IMR-90 (cell line): Measurements from ENCODE around the gene CALR3. TPM values are rescaled to one million over a fixed set of nuclear protein-coding genes. Genes with fewer than 3 reads are reported as not detected.
A peak's percentile ranks its signal among the peaks of the same experiment; 100 is the strongest.

Experiments
- ATAC-seq: fragments of 200-7000 bp; cut with Tn5 transposase; 2 replicates; pipeline ENCODE4 v1.9.1; 2020; ENCODE audit warnings: low read depth, mild to moderate bottlenecking, moderate library complexity
- BruUV-seq: library from RNA; stranded (reverse); fragments of 400-500 nt; replicated peaks from 2 replicates; lab custom pipeline; 2021; lab: Mats Ljungman, UMichigan
- CTCF ChIA-PET: fragments of 300-600 bp; formaldehyde crosslinking; extraction: SDS; loops from one replicate; lab custom pipeline; 2021; ENCODE audit warnings: antibody characterized with exemption; lab: Yijun Ruan, JAX
- POLR2A ChIA-PET: fragments of 300-600 bp; sonication (Branson Sonifier 250); formaldehyde crosslinking; loops from one replicate; lab custom pipeline; 2022; ENCODE audit warnings: antibody characterized with exemption; ENCODE audit not compliant: unreplicated experiment; lab: Charles Lee
- DNase-seq: peaks from one replicate; pipeline ENCODE4 v3.0.0; 2013
- H2AFZ ChIP-seq: replicated peaks from 2 replicates; pipeline ENCODE3; 2013; ENCODE audit warnings: low read length, mild to moderate bottlenecking; ENCODE audit not compliant: poor library complexity
- H2AK5ac ChIP-seq: 2 replicates; pipeline ENCODE4 v1.6.1; 2013; ENCODE audit warnings: low read depth, low read length, inconsistent platforms
- H2AK9ac ChIP-seq: replicated peaks from 2 replicates; pipeline ENCODE3; 2013; ENCODE audit warnings: mild to moderate bottlenecking, low read depth, low read length, moderate library complexity; ENCODE audit not compliant: poor library complexity
- H2BK120ac ChIP-seq: 2 replicates; pipeline ENCODE4 v1.6.1; 2013; ENCODE audit warnings: low read depth, low read length, inconsistent platforms
- H2BK15ac ChIP-seq: 3 replicates; pipeline ENCODE4 v1.6.1; 2013; ENCODE audit warnings: low read depth, low read length, inconsistent platforms
- H2BK20ac ChIP-seq: 2 replicates; pipeline ENCODE4 v1.6.1; 2013; ENCODE audit warnings: low read depth, mild to moderate bottlenecking, inconsistent platforms, low read length, moderate library complexity
- H2BK5ac ChIP-seq: 2 replicates; pipeline ENCODE4 v1.6.1; 2013; ENCODE audit warnings: mild to moderate bottlenecking, low read depth, low read length, inconsistent platforms; ENCODE audit not compliant: poor library complexity, severe bottlenecking
- H3K14ac ChIP-seq: replicated peaks from 2 replicates; pipeline ENCODE4 v1.6.1; 2013; ENCODE audit warnings: low read depth, low read length, inconsistent platforms
- H3K18ac ChIP-seq: 2 replicates; pipeline ENCODE4 v1.6.1; 2013; ENCODE audit warnings: low read depth, low read length, control low read depth
- H3K23ac ChIP-seq: 2 replicates; pipeline ENCODE4 v1.6.1; 2013; ENCODE audit warnings: low read depth, low read length, inconsistent platforms
- H3K27ac ChIP-seq: 2 replicates; pipeline ENCODE4 v1.5.1; 2013; ENCODE audit warnings: mild to moderate bottlenecking, control low read depth, low read length; ENCODE audit not compliant: insufficient read depth
- H3K27me3 ChIP-seq: 2 replicates; pipeline ENCODE4 v1.6.1; 2013; ENCODE audit warnings: low read length; ENCODE audit not compliant: control insufficient read depth, insufficient read depth
- H3K36me3 ChIP-seq: 2 replicates; pipeline ENCODE4 v1.6.1; 2013; ENCODE audit warnings: low read length, mixed read lengths; ENCODE audit not compliant: control insufficient read depth, insufficient read depth
- H3K4ac ChIP-seq: 2 replicates; pipeline ENCODE4 v1.6.1; 2013; ENCODE audit warnings: low read depth, low read length, inconsistent platforms
- H3K4me1 ChIP-seq: 2 replicates; pipeline ENCODE4 v1.6.1; 2013; ENCODE audit warnings: low read length, mixed read lengths; ENCODE audit not compliant: control insufficient read depth, insufficient read depth
- H3K4me2 ChIP-seq: 2 replicates; pipeline ENCODE4 v1.6.1; 2013; ENCODE audit warnings: low read depth, mild to moderate bottlenecking, control low read depth, low read length, moderate library complexity
- H3K4me3 ChIP-seq: 2 replicates; pipeline ENCODE4 v1.5.1; 2013; ENCODE audit warnings: low read depth, mild to moderate bottlenecking, control low read depth, low read length, moderate library complexity; ENCODE audit not compliant: insufficient read depth
- H3K56ac ChIP-seq: 2 replicates; pipeline ENCODE4 v1.6.1; 2013; ENCODE audit warnings: low read length, inconsistent platforms; ENCODE audit not compliant: insufficient read depth; ENCODE audit errors: extremely low read depth
- H3K79me1 ChIP-seq, 2 experiments: 2 replicates each; pipeline ENCODE4 v1.6.1; 2013; ENCODE audit warnings: low read length in 2 of 2, inconsistent platforms in 1 of 2, low read depth in 1 of 2
- H3K9ac ChIP-seq: 2 replicates; pipeline ENCODE4 v1.6.1; 2013; ENCODE audit warnings: low read depth, low read length, control low read depth
- H3K9me1 ChIP-seq: 2 replicates; pipeline ENCODE4 v1.6.1; 2013; ENCODE audit warnings: low read length, inconsistent platforms; ENCODE audit not compliant: insufficient read depth
- H3K9me3 ChIP-seq: 2 replicates; pipeline ENCODE4 v1.6.1; 2013; ENCODE audit warnings: low read length; ENCODE audit not compliant: control insufficient read depth, insufficient read depth
- H4K20me1 ChIP-seq: 2 replicates; pipeline ENCODE4 v1.6.1; 2013; ENCODE audit warnings: low read length, inconsistent platforms; ENCODE audit not compliant: insufficient read depth
- H4K5ac ChIP-seq: 2 replicates; pipeline ENCODE4 v1.6.1; 2013; ENCODE audit warnings: mild to moderate bottlenecking, low read depth, low read length, control low read depth
- H4K8ac ChIP-seq, 2 experiments: 2 replicates each; pipeline ENCODE4 v1.6.1; 2013; ENCODE audit warnings: low read depth in 2 of 2, low read length in 2 of 2, control low read depth in 1 of 2, inconsistent platforms in 1 of 2
- H4K91ac ChIP-seq: 2 replicates; pipeline ENCODE4 v1.6.1; 2013; ENCODE audit warnings: low read depth, low read length, inconsistent platforms; ENCODE audit not compliant: insufficient read depth
- BHLHE40 ChIP-seq: fragments of 150-350 bp; IDR thresholded peaks from 2 replicates; pipeline ENCODE4 v1.6.1; 2016; ENCODE audit warnings: mild to moderate bottlenecking, low read depth, low read length
- CEBPB ChIP-seq: IDR thresholded peaks from 2 replicates; pipeline ENCODE4 v1.6.1; 2012; ENCODE audit warnings: low read depth, low read length, improper control_type of control experiment
- CHD1 ChIP-seq: IDR thresholded peaks from 2 replicates; pipeline ENCODE4 v1.6.1; 2012; ENCODE audit warnings: low read depth, low read length, improper control_type of control experiment
- FOS ChIP-seq: fragments of 150-350 bp; IDR thresholded peaks from 2 replicates; pipeline ENCODE4 v1.6.1; 2016; ENCODE audit warnings: low read depth, low read length
- MAFK ChIP-seq: IDR thresholded peaks from 2 replicates; pipeline ENCODE4 v1.6.1; 2012; ENCODE audit warnings: low read depth, low read length, improper control_type of control experiment
- MAZ ChIP-seq: IDR thresholded peaks from 2 replicates; pipeline ENCODE4 v1.6.1; 2012; ENCODE audit warnings: low read depth, mild to moderate bottlenecking, low read length, improper control_type of control experiment, moderate library complexity, borderline replicate concordance
- MXI1 ChIP-seq: IDR thresholded peaks from 2 replicates; pipeline ENCODE4 v1.6.1; 2012; ENCODE audit warnings: low read depth, mild to moderate bottlenecking, low read length, moderate library complexity, borderline replicate concordance
- NFE2L2 ChIP-seq: fragments of 150-350 bp; IDR thresholded peaks from 2 replicates; pipeline ENCODE4 v1.6.1; 2016; ENCODE audit warnings: low read depth, mild to moderate bottlenecking, low read length
- POLR2A ChIP-seq: IDR thresholded peaks from 2 replicates; pipeline ENCODE4 v1.6.1; 2012; ENCODE audit warnings: mild to moderate bottlenecking, low read depth, low read length
- RAD21 ChIP-seq: IDR thresholded peaks from 2 replicates; pipeline ENCODE4 v1.6.1; 2012; ENCODE audit warnings: low read length, improper control_type of control experiment
- RCOR1 ChIP-seq: IDR thresholded peaks from 2 replicates; pipeline ENCODE4 v1.6.1; 2012; ENCODE audit warnings: mild to moderate bottlenecking, low read length, improper control_type of control experiment; ENCODE audit not compliant: insufficient replicate concordance
- RFX5 ChIP-seq: IDR thresholded peaks from 2 replicates; pipeline ENCODE4 v1.8.0; 2012; ENCODE audit warnings: low read depth, mild to moderate bottlenecking, low read length, moderate library complexity
- SMC3 ChIP-seq: fragments of 150-350 bp; IDR thresholded peaks from 2 replicates; pipeline ENCODE4 v1.6.1; 2016; ENCODE audit warnings: low read depth, mild to moderate bottlenecking, antibody characterized with exemption, low read length, moderate library complexity
- WGBS, 2 experiments: methylation state at CpG; one replicate each; pipeline versions ENCODE4 v1.1.5 to v1.1.7; 2013; ENCODE audit warnings: missing lambda C conversion rate in 2 of 2; ENCODE audit not compliant: insufficient read length in 1 of 2; ENCODE audit errors: extremely low coverage in 2 of 2; 5-methylcytosine and 5-hydroxymethylcytosine counted together
- dilution Hi-C: fragments of 300-500 bp; cut with HindIII; formaldehyde crosslinking; loops from one replicate; pipeline ENCODE4 v1.14.3; 2018; ENCODE audit warnings: low sequenced_read_pairs; ENCODE audit not compliant: unreplicated experiment
- in situ Hi-C: fragments of 300-500 bp; cut with MboI; formaldehyde crosslinking; loops from 3 replicates; pipeline ENCODE4 v1.14.3; 2019; ENCODE audit warnings: low sequenced_read_pairs, inconsistent platforms, mixed read lengths
- intact Hi-C: fragments of 100-400 bp; cut with micrococcal nuclease; formaldehyde crosslinking; loops from 2 replicates; pipeline ENCODE4 v1.10.0; 2022
- polyA plus RNA-seq, 3 experiments: library from polyadenylated mRNA; depleted of rRNA; stranded (reverse); fragments of >200 nt; gene quantifications; 2 replicates each; pipeline ENCODE4 v1.2.3, GENCODE V29; 2012; ENCODE audit warnings: low replicate concordance in 1 of 3
- total RNA-seq: library from RNA; depleted of rRNA; stranded (reverse); fragments of >200 nt; gene quantifications from 2 replicates; pipeline ENCODE4 v1.2.3, GENCODE V29; 2012
- TF ChIP-seq, protein P1 (sequence below): fragments of 150-350 bp; IDR thresholded peaks from 2 replicates; pipeline ENCODE4 v1.6.1; 2016; ENCODE audit warnings: low read depth, mild to moderate bottlenecking, low read length, moderate library complexity, borderline replicate concordance
- TF ChIP-seq, protein P2 (sequence below): fragments of 150-350 bp; IDR thresholded peaks from 2 replicates; pipeline ENCODE4 v1.6.1; 2017; ENCODE audit warnings: mild to moderate bottlenecking, antibody characterized with exemption, low read length, low read depth
- TF ChIP-seq, protein P3 (sequence below): conservative IDR thresholded peaks from 2 replicates; pipeline ENCODE4 v1.5.1; 2012; ENCODE audit warnings: mild to moderate bottlenecking, low read depth, low read length, improper control_type of control experiment

The CALR3 gene
- total and polyA plus RNA-seq, 2 of the 4 experiments (the other 2 are of a cell fraction), result not detected

DNA sequence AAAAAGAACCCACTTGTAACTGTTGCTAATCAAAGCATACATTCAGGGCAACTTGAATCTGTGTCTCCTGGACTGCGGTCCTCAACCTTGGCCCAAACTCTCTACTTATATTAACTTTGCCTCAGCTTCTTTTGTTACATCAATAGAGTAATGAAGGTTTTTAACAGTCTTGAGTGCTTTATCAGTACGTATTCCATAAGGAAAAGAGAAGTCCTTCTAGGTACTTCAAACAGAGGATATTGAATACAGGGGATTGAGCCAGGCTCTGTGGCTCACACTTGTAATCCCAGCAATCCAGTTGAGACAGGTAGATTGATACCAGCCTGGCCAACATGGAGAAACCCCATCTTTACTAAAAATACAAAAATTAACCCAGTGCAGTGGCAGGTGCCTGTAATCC lies 23.0 kb downstream of the CALR3 start:
- dilution Hi-C loops (no loop called here), in situ Hi-C loops (no loop called here), intact Hi-C loops (loop anchor here (5.0 kb wide), 1 partner anchor 36 kb away; no protein-coding TSS in a partner anchor)
- Histone ChIP-seq H2BK120ac (no peak overlapping the region), H2BK20ac (no peak overlapping the region), H3K4me1 (peaks cover 6% of the 10 kb centered on the region; the same call in 1 of the 2 replicates), H3K9ac (no peak overlapping the region), H3K4me2 (no peak overlapping the region), H2AFZ (no peak overlapping the region), H3K9me1 (no peaks in the 10 kb centered on the region; the same call in 1 of the 2 replicates), H2BK5ac (no peak overlapping the region), H3K27me3 (0 out of 2 replicates have a peak, but pooled peaks cover 2% of the 10 kb centered on the region), H4K91ac (no peak overlapping the region), H4K8ac (no peak overlapping the region), H2AK9ac (no peak overlapping the region), H3K36me3 (no peaks in the 10 kb centered on the region), H3K27ac (no peak overlapping the region), H3K79me1 (peaks cover 19 to 32% of the 10 kb centered on the region in 2 experiments), H3K9me3 (no peaks in the 10 kb centered on the region), H3K4ac (no peak overlapping the region), H2BK15ac (no peak overlapping the region), H4K5ac (no peak overlapping the region), H3K56ac (no peak overlapping the region), H3K4me3 (no peak overlapping the region), H2AK5ac (0 out of 2 replicates have a peak overlapping the region, but pooled peaks have one; percentile 18), H3K18ac (no peak overlapping the region), H3K23ac (peak overlapping the region; percentile 55; the same call in 1 of the 2 replicates), H3K14ac (no peak overlapping the region), H4K20me1 (peaks cover 30% of the 10 kb centered on the region)
- TF ChIP-seq, protein P1, sequence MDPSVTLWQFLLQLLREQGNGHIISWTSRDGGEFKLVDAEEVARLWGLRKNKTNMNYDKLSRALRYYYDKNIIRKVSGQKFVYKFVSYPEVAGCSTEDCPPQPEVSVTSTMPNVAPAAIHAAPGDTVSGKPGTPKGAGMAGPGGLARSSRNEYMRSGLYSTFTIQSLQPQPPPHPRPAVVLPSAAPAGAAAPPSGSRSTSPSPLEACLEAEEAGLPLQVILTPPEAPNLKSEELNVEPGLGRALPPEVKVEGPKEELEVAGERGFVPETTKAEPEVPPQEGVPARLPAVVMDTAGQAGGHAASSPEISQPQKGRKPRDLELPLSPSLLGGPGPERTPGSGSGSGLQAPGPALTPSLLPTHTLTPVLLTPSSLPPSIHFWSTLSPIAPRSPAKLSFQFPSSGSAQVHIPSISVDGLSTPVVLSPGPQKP, result no peak
- no peak for TF ChIP-seq BHLHE40
- TF ChIP-seq MAFK, result no peak
- TF ChIP-seq CHD1, result no peak
- TF ChIP-seq, protein P2, sequence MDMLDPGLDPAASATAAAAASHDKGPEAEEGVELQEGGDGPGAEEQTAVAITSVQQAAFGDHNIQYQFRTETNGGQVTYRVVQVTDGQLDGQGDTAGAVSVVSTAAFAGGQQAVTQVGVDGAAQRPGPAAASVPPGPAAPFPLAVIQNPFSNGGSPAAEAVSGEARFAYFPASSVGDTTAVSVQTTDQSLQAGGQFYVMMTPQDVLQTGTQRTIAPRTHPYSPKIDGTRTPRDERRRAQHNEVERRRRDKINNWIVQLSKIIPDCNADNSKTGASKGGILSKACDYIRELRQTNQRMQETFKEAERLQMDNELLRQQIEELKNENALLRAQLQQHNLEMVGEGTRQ, result no peak
- no peak for TF ChIP-seq SMC3
- no peak for TF ChIP-seq MAZ
- no peak for TF ChIP-seq MXI1
- no peak for TF ChIP-seq FOS
- TF ChIP-seq CEBPB, result no peak
- no peak for TF ChIP-seq RAD21
- no peak for TF ChIP-seq POLR2A
- no peak for TF ChIP-seq RFX5
- TF ChIP-seq NFE2L2, result no peak
- TF ChIP-seq, protein P3, sequence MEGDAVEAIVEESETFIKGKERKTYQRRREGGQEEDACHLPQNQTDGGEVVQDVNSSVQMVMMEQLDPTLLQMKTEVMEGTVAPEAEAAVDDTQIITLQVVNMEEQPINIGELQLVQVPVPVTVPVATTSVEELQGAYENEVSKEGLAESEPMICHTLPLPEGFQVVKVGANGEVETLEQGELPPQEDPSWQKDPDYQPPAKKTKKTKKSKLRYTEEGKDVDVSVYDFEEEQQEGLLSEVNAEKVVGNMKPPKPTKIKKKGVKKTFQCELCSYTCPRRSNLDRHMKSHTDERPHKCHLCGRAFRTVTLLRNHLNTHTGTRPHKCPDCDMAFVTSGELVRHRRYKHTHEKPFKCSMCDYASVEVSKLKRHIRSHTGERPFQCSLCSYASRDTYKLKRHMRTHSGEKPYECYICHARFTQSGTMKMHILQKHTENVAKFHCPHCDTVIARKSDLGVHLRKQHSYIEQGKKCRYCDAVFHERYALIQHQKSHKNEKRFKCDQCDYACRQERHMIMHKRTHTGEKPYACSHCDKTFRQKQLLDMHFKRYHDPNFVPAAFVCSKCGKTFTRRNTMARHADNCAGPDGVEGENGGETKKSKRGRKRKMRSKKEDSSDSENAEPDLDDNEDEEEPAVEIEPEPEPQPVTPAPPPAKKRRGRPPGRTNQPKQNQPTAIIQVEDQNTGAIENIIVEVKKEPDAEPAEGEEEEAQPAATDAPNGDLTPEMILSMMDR, result no peak
- no peak for TF ChIP-seq RCOR1
- WGBS, 2 experiments, result no CpG with 5 or more reads among the region's 2 CpGs
- POLR2A ChIA-PET, result interaction anchor here (0.6 kb wide), 1 partner anchor 9 kb away, joined by 4 read pairs; no protein-coding TSS in a partner anchor
- BruUV-seq, result no TSS peak
- ATAC-seq, result no peak
- no peak for DNase-seq
- CTCF ChIA-PET, result no interaction called here
